Vagina (tissue), 2 donors: ENCODE measurements around the gene SNTB2. TPM values are rescaled to one million over a fixed set of nuclear protein-coding genes. Genes with fewer than 3 reads are reported as not detected.

Experiments
- DNase-seq, 2 donors: peaks; one replicate each; pipeline ENCODE4 v3.0.0-alpha.2; 2017; ENCODE audit errors: extremely low spot score in 2 of 2
- H3K27ac ChIP-seq: fragments of 200-600 bp; sonication (generic); one replicate; pipeline ENCODE4 v1.5.1; 2019
- H3K27me3 ChIP-seq: fragments of 200-600 bp; sonication (generic); one replicate; pipeline ENCODE4 v1.5.1; 2019
- H3K36me3 ChIP-seq, 2 donors: fragments of 200-600 bp; sonication (generic); one replicate each; pipeline ENCODE4 v1.5.1; 2017 to 2019
- H3K4me1 ChIP-seq: fragments of 200-600 bp; sonication (generic); one replicate; pipeline ENCODE4 v1.5.1; 2019
- H3K4me3 ChIP-seq, 2 donors: fragments of 200-600 bp; sonication (generic); 1 replicate in 1 of 2; 2 replicates in 1 of 2; pipeline ENCODE4 v1.5.1; 2016 to 2019
- H3K9me3 ChIP-seq: fragments of 200-600 bp; sonication (generic); one replicate; pipeline ENCODE4 v1.5.1; 2019
- POLR2A ChIP-seq, 2 donors: fragments of 450-650 bp; IDR thresholded peaks; one replicate each; pipeline ENCODE4 v1.6.1; 2017; ENCODE audit warnings: antibody characterized with exemption in 2 of 2, mild to moderate bottlenecking in 2 of 2, moderate library complexity in 2 of 2
- POLR2AphosphoS5 ChIP-seq, 2 donors: sonication (generic); formaldehyde crosslinking; IDR thresholded peaks; one replicate each; pipeline ENCODE4 v1.9.0; 2017; ENCODE audit warnings: antibody characterized with exemption in 2 of 2, mild to moderate bottlenecking in 2 of 2, low read depth in 1 of 2; ENCODE audit not compliant: insufficient read depth in 1 of 2
- intact Hi-C: fragments of 100-400 bp; cut with DNase I; formaldehyde crosslinking; loops from one replicate; pipeline ENCODE4 v1.15.1; 2023
- total RNA-seq: library from RNA; depleted of rRNA; stranded (reverse); fragments of >200 nt; gene quantifications from one replicate; pipeline ENCODE4 v1.2.3, GENCODE V29; 2016
- TF ChIP-seq, protein P1 (sequence below), 3 experiments: fragments of 450-650 bp in 2 of 3; fragments of 200-600 bp in 1 of 3; sonication (generic) in 1 of 3; IDR thresholded peaks; one replicate each; pipeline ENCODE4 v1.5.1; 2017 to 2019; ENCODE audit warnings: antibody characterized with exemption in 3 of 3, mild to moderate bottlenecking in 2 of 3, moderate library complexity in 2 of 3

SNTB2 gene
- total RNA-seq, 1 donor from 2014 or later = 50.8 TPM

DNA sequence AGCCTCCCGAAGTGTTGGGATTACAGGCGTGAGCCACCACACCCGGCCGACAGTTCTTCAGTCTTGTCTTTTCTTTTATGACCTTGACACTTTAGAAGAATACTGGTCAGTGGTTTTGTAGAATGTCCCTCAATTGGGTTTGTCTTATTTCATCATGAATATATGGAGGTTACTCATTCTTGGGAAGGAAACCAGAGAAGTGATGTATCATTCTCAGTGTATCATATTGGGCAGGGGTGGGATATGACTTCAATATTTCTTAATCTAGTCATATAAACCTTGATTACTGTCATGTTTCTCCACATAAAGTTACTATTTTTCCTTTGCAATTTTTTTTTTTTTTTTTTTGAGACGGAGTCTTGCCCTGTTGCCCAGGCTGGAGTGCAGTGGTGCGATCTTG, 36.9 kb downstream of the SNTB2 start:
- Histone ChIP-seq H3K4me1 (peaks cover 48% of the 10 kb centered on the region), H3K4me3 (no peak overlapping the region), H3K36me3 (no peaks in the 10 kb centered on the region), H3K9me3 (no peaks in the 10 kb centered on the region), H3K27ac (no peak overlapping the region), H3K27me3 (no peaks in the 10 kb centered on the region)
- DNase-seq = no peak
- intact Hi-C loops = no loop called here
- TF ChIP-seq POLR2AphosphoS5 (IDR thresholded peaks at IDR 0.05; ENCODE audit: insufficient read depth in 1 of 2, low read depth in 1 of 2) (no peak), POLR2A (IDR thresholded peaks at IDR 0.05) (no peak)
- TF ChIP-seq, protein P1, sequence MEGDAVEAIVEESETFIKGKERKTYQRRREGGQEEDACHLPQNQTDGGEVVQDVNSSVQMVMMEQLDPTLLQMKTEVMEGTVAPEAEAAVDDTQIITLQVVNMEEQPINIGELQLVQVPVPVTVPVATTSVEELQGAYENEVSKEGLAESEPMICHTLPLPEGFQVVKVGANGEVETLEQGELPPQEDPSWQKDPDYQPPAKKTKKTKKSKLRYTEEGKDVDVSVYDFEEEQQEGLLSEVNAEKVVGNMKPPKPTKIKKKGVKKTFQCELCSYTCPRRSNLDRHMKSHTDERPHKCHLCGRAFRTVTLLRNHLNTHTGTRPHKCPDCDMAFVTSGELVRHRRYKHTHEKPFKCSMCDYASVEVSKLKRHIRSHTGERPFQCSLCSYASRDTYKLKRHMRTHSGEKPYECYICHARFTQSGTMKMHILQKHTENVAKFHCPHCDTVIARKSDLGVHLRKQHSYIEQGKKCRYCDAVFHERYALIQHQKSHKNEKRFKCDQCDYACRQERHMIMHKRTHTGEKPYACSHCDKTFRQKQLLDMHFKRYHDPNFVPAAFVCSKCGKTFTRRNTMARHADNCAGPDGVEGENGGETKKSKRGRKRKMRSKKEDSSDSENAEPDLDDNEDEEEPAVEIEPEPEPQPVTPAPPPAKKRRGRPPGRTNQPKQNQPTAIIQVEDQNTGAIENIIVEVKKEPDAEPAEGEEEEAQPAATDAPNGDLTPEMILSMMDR (IDR thresholded peaks at IDR 0.05) = no peak

DNA sequence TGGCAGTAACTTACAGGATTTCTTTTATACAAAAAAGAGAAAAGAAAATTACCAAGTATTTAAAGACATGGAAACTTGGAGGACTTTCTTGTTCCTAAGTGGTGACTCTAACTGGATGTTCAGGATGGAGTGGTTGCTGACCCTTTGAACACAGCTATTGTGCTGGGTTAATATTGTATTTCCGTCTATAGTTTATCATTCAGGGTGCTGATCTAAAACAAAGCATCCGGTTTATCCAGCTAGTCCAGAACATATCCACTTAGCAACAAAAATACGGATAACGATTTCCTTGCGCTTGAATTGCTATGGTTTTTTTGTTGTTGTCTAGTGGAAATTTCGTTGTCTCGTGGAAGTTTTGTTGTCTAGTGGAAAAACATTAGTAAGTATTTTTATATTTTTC, 38.2 kb downstream of the SNTB2 start:
- Histone ChIP-seq H3K27ac (peak overlapping the region; percentile 25), H3K36me3 (no peaks in the 10 kb centered on the region), H3K27me3 (no peaks in the 10 kb centered on the region), H3K4me3 (no peak overlapping the region), H3K9me3 (no peaks in the 10 kb centered on the region), H3K4me1 (peaks cover 38% of the 10 kb centered on the region)
- TF ChIP-seq, protein P1 (IDR thresholded peaks at IDR 0.05) = no peak
- TF ChIP-seq POLR2AphosphoS5 (IDR thresholded peaks at IDR 0.05; ENCODE audit: insufficient read depth in 1 of 2, low read depth in 1 of 2) = peak in 1 of 2 donors; percentile 92
- intact Hi-C loops = no loop called here
- DNase-seq = no peak

DNA sequence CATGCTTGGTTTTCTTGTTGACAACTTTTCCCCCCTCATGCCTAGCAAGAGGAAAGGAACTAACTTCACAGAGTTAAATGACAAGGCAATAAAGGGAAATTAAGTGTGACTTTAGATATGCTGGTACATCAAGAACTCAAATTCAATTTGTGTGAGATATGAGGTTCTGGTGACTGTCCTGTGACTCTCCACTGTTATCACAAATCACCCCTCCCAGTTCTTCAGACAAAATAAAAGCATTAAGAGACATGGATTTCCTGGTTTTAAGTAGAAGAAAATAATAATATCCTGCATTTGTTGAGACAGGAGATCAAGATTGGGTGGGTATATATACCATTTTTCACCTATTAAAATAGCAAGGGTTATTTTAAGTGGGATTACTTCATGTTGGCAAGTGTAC, 46.2 kb downstream of the SNTB2 start:
- H3K27me3 ChIP-seq = no peaks in the 10 kb centered on the region
- peaks cover 30% of the 10 kb centered on the region for H3K4me1 ChIP-seq
- H3K9me3 ChIP-seq = no peaks in the 10 kb centered on the region
- no peak for DNase-seq
- H3K36me3 ChIP-seq = no peaks in the 10 kb centered on the region
- no peak overlapping the region for H3K27ac ChIP-seq
- no peak overlapping the region for H3K4me3 ChIP-seq
- intact Hi-C loops = no loop called here
- TF ChIP-seq POLR2AphosphoS5 (IDR thresholded peaks at IDR 0.05; ENCODE audit: insufficient read depth in 1 of 2, low read depth in 1 of 2) = no peak
- TF ChIP-seq, protein P1 (IDR thresholded peaks at IDR 0.05) = no peak
- TF ChIP-seq POLR2A (IDR thresholded peaks at IDR 0.05) = no peak

DNA sequence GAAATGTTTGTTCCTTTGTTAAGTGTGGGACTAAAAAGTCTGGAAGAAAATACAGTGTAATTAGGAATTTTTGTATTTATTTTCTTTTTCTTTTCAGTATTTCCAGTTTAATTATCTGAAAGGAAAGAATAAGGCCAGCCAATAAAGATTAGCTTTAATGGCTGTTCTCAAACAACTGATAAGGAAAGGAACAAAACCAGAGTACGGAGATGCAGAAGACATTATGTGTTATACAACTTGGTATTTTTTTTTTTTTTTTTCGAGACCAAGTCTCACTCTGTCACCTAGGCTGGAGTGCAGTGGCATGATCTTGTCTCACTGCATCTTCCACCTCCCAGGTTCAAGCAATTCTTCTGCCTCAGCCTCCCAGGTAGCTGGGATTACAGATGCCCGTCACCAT, 47.5 kb downstream of the SNTB2 start:
- no peak overlapping the region for H3K27ac ChIP-seq
- DNase-seq = no peak

DNA sequence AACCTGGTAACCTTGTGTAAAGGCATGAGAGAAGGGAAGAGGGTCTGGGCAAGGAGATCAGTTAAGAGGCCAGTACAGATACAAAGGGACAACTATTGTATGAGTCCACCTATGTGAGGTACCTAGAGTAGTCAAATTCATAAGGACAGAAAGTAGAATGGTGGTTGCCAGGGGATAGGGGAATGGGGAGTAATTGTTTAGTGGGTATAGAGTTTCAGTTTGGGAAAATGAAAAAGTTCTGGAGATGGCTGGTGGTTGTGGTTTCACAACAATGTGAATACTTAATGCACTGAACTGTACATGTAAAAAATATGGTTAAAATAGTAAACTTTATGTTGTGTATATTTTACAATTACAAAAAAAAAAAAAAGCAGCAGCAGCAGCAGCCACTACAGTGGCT, 49.4 kb downstream of the SNTB2 start:
- no peaks in the 10 kb centered on the region for H3K9me3 ChIP-seq
- no peak for DNase-seq
- H3K27me3 ChIP-seq = no peaks in the 10 kb centered on the region
- H3K4me1 ChIP-seq = peaks cover 56% of the 10 kb centered on the region
- no peak for TF ChIP-seq POLR2A (IDR thresholded peaks at IDR 0.05)
- TF ChIP-seq, protein P1 (IDR thresholded peaks at IDR 0.05) = no peak
- no peak for TF ChIP-seq POLR2AphosphoS5 (IDR thresholded peaks at IDR 0.05; ENCODE audit: insufficient read depth in 1 of 2, low read depth in 1 of 2)
- H3K36me3 ChIP-seq = no peaks in the 10 kb centered on the region
- H3K4me3 ChIP-seq = no peak overlapping the region
- intact Hi-C loops = no loop called here
- H3K27ac ChIP-seq = no peak overlapping the region

More for the DNA sequence above, 47.5 kb downstream of the SNTB2 start:
- no peak for TF ChIP-seq POLR2A (IDR thresholded peaks at IDR 0.05)
- TF ChIP-seq, protein P1 (IDR thresholded peaks at IDR 0.05) = no peak
- no peak for TF ChIP-seq POLR2AphosphoS5 (IDR thresholded peaks at IDR 0.05; ENCODE audit: insufficient read depth in 1 of 2, low read depth in 1 of 2)
- Histone ChIP-seq H3K9me3 (no peaks in the 10 kb centered on the region), H3K4me3 (no peak overlapping the region), H3K4me1 (peaks cover 43% of the 10 kb centered on the region), H3K27me3 (no peaks in the 10 kb centered on the region), H3K36me3 (no peaks in the 10 kb centered on the region)
- intact Hi-C loops = no loop called here
